Epithelial cell of prostate (primary cell): ENCODE data around the gene LGALS14.

ENCODE experiments used
- DNase-seq: peaks from one replicate; pipeline ENCODE4 v3.0.0-alpha.2; 2011; ENCODE audit warnings: low read depth, low spot score
- H3K27ac ChIP-seq: fragments of 450-650 bp; 2 replicates; pipeline ENCODE4 v1.5.1; 2017; ENCODE audit warnings: mild to moderate bottlenecking

LGALS14 gene

DNA sequence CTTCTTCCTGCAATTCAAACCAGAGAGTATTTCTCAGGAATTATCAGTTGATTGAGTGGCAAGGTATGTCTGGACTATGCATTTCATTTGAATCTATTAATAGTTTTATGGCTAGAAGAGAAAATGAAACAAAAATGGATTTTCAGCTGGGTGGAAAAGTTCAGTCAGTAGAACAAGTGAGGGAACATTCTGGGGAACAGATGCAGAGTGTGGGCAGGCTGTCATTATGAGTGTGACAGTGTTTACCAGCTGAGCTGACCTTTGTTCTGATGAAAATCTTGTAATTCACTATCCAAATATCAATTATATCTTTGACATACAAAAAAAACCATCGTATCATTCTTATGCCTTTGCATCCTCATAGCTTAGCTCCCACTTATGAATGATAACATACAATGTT is 36.1 kb downstream of the LGALS14 start:
- H3K27ac ChIP-seq = no peak overlapping the region
- no peak for DNase-seq

DNA sequence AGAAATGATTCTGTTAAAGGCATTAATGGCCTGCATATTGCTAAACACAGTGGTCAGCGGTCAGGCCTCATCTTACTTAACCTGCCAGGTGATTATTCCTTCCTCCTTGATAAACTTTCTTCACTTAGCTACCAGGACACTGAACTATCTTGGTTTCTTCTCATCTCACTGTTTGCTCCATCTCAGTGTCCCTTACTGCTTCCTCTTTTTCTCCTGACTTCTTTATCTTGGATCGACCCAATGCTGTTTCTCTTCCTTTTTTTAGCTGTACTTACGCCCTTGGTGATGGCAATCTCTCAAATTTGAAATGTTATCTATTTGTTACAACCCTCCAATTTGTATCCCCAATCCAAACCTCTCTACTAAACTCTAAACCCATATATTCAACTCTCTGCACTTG is 41.4 kb downstream of the LGALS14 start:
- no peak overlapping the region for H3K27ac ChIP-seq
- DNase-seq = no peak

DNA sequence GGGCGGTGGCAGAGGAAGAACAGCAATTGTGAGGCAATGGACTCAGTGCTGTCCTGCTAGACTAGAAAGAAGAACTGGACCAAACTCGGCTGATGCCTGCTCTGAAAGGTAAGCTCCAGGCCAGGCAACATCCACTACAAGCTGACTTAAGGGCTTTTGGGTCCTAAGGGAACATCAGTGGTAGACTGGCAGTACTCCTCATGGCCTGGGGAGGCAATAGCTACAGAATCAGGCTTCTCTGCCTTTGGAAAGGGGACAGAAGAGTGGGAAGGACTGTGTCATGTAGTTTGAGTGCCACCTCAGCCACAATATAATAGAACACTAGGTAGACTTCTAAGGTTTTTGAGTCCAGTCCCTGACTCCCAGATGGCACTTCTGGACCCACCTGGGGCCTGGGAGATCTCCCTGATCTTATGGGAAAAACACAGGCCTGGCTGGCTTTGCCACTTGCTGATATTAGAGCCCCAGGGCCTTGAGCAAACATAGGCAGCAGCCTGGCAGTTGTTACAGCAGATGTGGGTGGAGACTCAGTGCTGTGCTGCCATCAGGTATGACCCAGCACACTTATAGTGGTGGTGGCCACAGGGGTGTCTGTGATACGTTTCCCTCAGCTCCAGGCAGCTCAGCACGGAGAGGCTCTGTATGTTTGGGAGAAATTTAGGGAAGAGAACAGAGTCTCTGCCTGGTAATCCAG is 42.7 kb downstream of the LGALS14 start:
- no peak for DNase-seq
- H3K27ac ChIP-seq = no peak overlapping the region

DNA sequence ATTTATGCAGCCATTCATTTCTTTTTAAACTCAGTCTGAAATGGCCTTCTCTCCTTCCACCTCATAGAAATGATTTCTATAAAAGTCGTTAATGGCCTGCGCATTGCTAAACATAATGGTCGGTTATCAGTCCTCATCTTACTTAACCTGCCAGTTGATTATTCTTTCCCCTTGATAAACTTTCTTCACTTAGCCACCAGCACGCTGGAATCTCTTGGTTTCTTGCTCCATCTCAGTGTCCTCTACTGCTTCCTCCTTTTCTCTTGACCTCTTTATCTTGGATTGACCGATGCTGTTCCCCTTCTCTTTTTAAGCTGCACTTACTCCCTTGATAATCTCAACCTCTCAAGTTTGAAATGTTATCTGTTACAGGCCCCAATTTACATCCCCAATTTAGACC is 45.7 kb downstream of the LGALS14 start:
- no peak for DNase-seq

DNA sequence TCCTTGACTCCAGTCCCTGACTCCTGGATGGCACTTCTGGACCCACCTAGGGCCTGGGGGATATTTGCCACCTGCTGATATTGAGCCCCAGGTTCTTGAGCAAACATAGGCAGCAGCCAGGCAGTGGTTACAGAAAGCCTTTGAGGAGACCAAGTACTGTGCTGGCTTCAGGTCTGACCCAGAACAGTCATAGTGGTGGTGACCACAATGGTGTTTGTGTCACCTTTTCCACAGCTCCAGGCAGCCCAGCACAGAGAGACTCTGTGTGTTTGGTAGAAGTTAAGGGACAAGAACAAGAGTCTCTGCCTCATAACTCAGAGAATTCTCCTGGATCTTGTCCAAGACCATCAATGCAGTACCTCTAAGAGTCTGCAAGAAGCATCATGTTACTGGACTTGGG is 48.1 kb downstream of the LGALS14 start:
- no peak overlapping the region for H3K27ac ChIP-seq
- DNase-seq = no peak

More for the DNA sequence above, 45.7 kb downstream of the LGALS14 start:
- H3K27ac ChIP-seq = no peak overlapping the region

DNA sequence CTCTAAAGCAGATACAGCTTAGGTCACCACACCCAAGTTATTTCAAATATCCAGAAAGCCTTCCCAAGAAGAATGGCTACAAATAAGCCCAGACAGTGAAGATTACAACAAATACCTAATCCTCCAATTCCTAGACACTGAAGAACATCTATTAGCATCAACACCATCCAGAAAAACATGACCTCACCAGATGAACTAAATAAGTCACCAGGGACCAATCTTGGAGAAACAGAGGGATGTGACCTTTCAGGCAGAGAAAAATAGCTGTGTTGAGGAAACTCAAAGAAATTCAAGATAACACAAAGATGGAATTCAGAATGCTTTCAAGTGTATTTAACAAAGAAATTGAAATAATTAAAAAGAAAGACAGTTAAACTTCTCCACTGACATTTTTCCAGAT is 48.5 kb downstream of the LGALS14 start:
- no peak for DNase-seq
- H3K27ac ChIP-seq = no peak overlapping the region

DNA sequence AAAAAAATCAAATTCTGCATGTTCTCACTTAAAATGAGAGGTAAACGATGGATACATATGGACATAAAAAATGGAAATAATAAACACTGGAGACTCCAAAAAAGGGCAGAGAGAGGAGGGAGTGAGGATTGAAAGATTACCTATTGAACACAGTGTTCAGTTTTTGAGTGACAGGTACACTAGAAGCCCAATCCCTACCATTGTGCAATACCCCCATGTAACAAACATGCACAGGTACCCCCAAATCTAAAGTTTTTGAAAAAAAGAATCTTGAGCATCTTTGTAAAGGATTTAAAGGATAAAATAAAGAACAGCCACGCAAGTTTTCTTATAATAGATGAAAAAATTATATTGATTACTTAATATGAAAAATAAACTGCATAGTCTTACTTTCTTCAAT is 50.3 kb downstream of the LGALS14 start:
- DNase-seq = no peak
- no peak overlapping the region for H3K27ac ChIP-seq

DNA sequence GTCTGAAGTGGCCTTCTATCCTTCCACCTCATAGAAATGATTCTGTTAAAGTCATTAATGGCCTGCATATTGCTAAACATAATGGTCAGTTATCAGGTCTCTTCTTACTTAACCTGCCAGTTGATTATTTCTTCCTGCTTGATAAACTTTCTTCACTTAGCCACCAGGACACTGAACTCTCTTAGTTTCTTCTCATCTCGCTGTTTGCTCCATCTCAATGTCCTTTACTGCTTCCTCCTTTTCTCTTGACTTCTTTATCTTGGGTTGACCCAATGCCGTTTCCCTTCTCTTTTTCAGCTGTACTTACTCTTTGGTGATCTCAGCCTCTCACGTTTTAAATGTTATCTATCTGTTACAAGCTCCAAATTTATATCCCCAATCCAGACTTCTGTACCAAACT is 50.7 kb downstream of the LGALS14 start:
- H3K27ac ChIP-seq = no peak overlapping the region
- DNase-seq = no peak
